CD4-positive, alpha-beta T cell (primary cell): ENCODE data around the gene CHD2. TPM values are rescaled to one million over a fixed set of nuclear protein-coding genes. Genes with fewer than 3 reads are reported as not detected.
A peak's percentile ranks its signal among the peaks of the same experiment; 100 is the strongest.

Source experiments
- ATAC-seq: fragments of 200-7000 bp; cut with Tn5 transposase; one replicate; pipeline ENCODE4 v1.10.0; 2022; ENCODE audit warnings: mild to moderate bottlenecking; ENCODE audit not compliant: poor library complexity
- CTCF ChIA-PET: fragments of 350-600 bp; sonication (Branson Sonifier 250); formaldehyde crosslinking; loops from one replicate; lab custom pipeline; 2021; ENCODE audit warnings: antibody characterized with exemption, inconsistent platforms; lab: Charles Lee
- POLR2A ChIA-PET: fragments of 350-600 bp; sonication (Branson Sonifier 250); formaldehyde crosslinking; loops from one replicate; lab custom pipeline; 2021; ENCODE audit warnings: antibody characterized with exemption, inconsistent platforms; lab: Charles Lee
- DNase-seq, 14 experiments: peaks; one replicate each; pipeline ENCODE4 v3.0.0-alpha.2; 2013 to 2020; ENCODE audit warnings: mixed read lengths in 2 of 14
- H3K27ac ChIP-seq, 2 donors: one replicate each; pipeline versions ENCODE4 v1.5.1 to v1.7.0; 2013; ENCODE audit warnings: low read length in 2 of 2, low read depth in 1 of 2, mild to moderate bottlenecking in 1 of 2
- H3K27me3 ChIP-seq, 2 experiments: 1 replicate in 1 of 2; 2 replicates in 1 of 2; pipeline versions ENCODE4 v1.6.1 to v1.7.0; 2013; ENCODE audit warnings: low read length in 2 of 2, control low read depth in 1 of 2, mild to moderate bottlenecking in 1 of 2, moderate library complexity in 1 of 2; ENCODE audit not compliant: insufficient read depth in 2 of 2, control insufficient read depth in 1 of 2
- H3K36me3 ChIP-seq: one replicate; pipeline ENCODE4 v1.6.1; 2013; ENCODE audit warnings: low read length, control low read depth; ENCODE audit not compliant: insufficient read depth
- H3K4me1 ChIP-seq: one replicate; pipeline ENCODE4 v1.6.1; 2013; ENCODE audit warnings: low read length, control low read depth; ENCODE audit not compliant: insufficient read depth
- H3K4me3 ChIP-seq: one replicate; pipeline ENCODE4 v1.5.1; 2013; ENCODE audit warnings: mild to moderate bottlenecking, low read length, moderate library complexity
- H3K9me3 ChIP-seq, 2 experiments: 1 replicate in 1 of 2; 2 replicates in 1 of 2; pipeline versions ENCODE4 v1.6.1 to v1.7.0; 2013; ENCODE audit warnings: low read length in 2 of 2, mild to moderate bottlenecking in 2 of 2, control low read depth in 1 of 2, moderate library complexity in 1 of 2; ENCODE audit not compliant: control insufficient read depth in 1 of 2, insufficient read depth in 1 of 2
- H3K27ac Mint-ChIP-seq: one replicate; pipeline ENCODE4 v1.8.0; 2020; ENCODE audit warnings: mixed read lengths
- H3K27me3 Mint-ChIP-seq: one replicate; pipeline ENCODE4 v1.8.0; 2021; ENCODE audit warnings: mixed read lengths
- H3K36me3 Mint-ChIP-seq: one replicate; pipeline ENCODE4 v1.8.0; 2021; ENCODE audit warnings: low read depth, mixed read lengths
- H3K4me1 Mint-ChIP-seq: one replicate; pipeline ENCODE4 v1.8.0; 2021; ENCODE audit warnings: low read depth, mixed read lengths
- H3K4me3 Mint-ChIP-seq: one replicate; pipeline ENCODE4 v1.8.0; 2020; ENCODE audit warnings: mild to moderate bottlenecking, mixed read lengths
- H3K9me3 Mint-ChIP-seq: one replicate; pipeline ENCODE4 v1.8.0; 2020; ENCODE audit warnings: mixed read lengths
- intact Hi-C, 2 experiments: fragments of 100-400 bp; cut with DNase I in 1 of 2; cut with micrococcal nuclease in 1 of 2; formaldehyde crosslinking; loops; one replicate each; pipeline versions ENCODE4 v1.15.1 to v1.9.0; 2023 to 2025; cut with DNase I, micrococcal nuclease
- total RNA-seq, 174 experiments: library from RNA in 2 of 174; stranded (reverse) in 2 of 174; gene quantifications; one replicate each; pipeline ENCODE4 v1.2.3 and lab custom pipeline; 2021 to 2026
- TF ChIP-seq, protein P1 (sequence below): fragments of 200-600 bp; IDR thresholded peaks from one replicate; pipeline ENCODE4 v1.8.0; 2022; ENCODE audit warnings: antibody characterized with exemption, mild to moderate bottlenecking

Gene CHD2
- total RNA-seq, 2 experiments from 2014 or later, result 615 to 660 TPM

DNA sequence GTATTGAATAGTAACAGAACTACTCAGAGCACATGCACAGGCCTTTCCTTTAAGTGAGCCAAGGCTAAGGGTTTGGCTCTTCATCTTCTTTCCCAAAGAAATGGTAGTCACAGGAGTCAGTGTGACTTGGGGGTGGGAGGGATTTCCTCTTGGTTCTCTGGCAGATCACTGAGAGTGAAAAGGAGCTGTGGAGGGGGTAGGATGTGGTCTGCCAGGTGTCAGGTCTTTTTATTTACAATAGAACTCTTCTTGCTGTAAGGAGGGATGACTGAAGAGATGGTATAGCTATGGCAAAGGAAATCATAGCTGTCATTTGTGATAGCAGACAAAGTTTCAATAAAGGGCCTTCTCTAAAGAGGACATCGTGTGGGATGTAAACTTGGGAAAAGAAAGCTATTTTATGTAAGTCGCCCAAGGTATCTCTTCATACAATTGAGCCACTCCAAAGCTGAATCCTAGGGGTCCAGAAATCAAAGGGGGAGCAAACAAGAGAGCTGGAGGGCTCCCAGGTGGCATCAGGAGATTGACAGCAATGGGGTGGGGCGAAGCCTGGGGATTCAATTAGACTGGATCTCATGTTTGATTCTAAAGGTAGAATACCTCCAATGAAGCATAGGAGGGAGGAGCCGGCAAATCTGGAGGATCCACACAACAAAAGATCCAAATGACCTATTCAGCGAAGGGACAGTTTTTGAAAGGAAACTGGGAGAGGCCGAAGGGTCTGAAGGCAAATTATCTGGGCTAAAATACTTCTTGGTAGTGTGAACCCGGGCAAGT lies 20.0 kb upstream of the CHD2 start:
- Histone ChIP-seq H3K36me3 (peaks cover 9% of the 10 kb centered on the region), H3K4me3 (no peak overlapping the region), H3K9me3 (no peaks in the 10 kb centered on the region), H3K27ac (peak overlapping the region; percentile 11 to 85), H3K27me3 (no peaks in the 10 kb centered on the region), H3K4me1 (peaks cover 41% of the 10 kb centered on the region)
- no peak for ATAC-seq
- peaks cover 5% of the 10 kb centered on the region for H3K27me3 Mint-ChIP-seq
- intact Hi-C loops, result loop anchor here in 1 of 2 experiments (2.0 kb wide), 2 partner anchors 31 to 57 kb away; no protein-coding TSS in a partner anchor
- H3K36me3 Mint-ChIP-seq, result peaks cover 26% of the 10 kb centered on the region
- peak overlapping the region; percentile 47 for H3K4me3 Mint-ChIP-seq
- peaks cover 60% of the 10 kb centered on the region for H3K4me1 Mint-ChIP-seq
- no peaks in the 10 kb centered on the region for H3K9me3 Mint-ChIP-seq
- POLR2A ChIA-PET, result interaction anchor here (0.8 to 20.1 kb wide), 12 partner anchors 9 to 1945 kb away, joined by 3 to 1007 read pairs (median 132); partner anchors contain the start of genes CHD2 and UNC45A
- CTCF ChIA-PET, result interaction anchor here (0.9 to 8.1 kb wide), 5 partner anchors 25 to 83 kb away, joined by 3 to 118 read pairs (median 3); no protein-coding TSS in a partner anchor
- DNase-seq, result peak in 3 of 14 experiments; percentile 45 to 76 (median 48)
- H3K27ac Mint-ChIP-seq, result peak overlapping the region; percentile 97
- TF ChIP-seq, protein P1, sequence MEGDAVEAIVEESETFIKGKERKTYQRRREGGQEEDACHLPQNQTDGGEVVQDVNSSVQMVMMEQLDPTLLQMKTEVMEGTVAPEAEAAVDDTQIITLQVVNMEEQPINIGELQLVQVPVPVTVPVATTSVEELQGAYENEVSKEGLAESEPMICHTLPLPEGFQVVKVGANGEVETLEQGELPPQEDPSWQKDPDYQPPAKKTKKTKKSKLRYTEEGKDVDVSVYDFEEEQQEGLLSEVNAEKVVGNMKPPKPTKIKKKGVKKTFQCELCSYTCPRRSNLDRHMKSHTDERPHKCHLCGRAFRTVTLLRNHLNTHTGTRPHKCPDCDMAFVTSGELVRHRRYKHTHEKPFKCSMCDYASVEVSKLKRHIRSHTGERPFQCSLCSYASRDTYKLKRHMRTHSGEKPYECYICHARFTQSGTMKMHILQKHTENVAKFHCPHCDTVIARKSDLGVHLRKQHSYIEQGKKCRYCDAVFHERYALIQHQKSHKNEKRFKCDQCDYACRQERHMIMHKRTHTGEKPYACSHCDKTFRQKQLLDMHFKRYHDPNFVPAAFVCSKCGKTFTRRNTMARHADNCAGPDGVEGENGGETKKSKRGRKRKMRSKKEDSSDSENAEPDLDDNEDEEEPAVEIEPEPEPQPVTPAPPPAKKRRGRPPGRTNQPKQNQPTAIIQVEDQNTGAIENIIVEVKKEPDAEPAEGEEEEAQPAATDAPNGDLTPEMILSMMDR, result no peak

DNA sequence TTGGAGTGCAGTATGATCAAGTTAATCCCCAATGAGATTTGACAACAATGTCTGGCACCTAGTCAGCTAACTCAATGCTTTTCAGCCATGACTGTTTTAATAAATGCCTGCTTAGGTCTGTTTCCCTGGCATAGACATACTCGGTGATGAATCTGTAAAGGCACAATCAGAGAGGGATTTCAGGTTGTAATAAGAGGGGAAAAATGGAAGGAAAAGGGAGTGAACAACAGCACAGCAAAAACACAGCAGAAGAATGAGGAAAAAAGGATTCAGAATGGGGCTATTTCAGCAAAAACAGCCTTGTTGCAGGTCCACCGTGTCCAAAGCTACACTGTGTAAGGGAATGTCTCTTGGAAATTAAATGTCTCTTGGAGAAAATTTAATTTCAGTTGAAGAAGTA lies 19.3 kb upstream of the CHD2 start:
- Histone ChIP-seq H3K4me3 (no peak overlapping the region), H3K27me3 (no peaks in the 10 kb centered on the region), H3K4me1 (peaks cover 41% of the 10 kb centered on the region), H3K27ac (peak overlapping the region; percentile 85 to 89), H3K36me3 (peaks cover 15% of the 10 kb centered on the region), H3K9me3 (no peaks in the 10 kb centered on the region)
- ATAC-seq (no peak), DNase-seq (no peak)
- H3K27ac Mint-ChIP-seq, result peak overlapping the region; percentile 97
- peaks cover 32% of the 10 kb centered on the region for H3K36me3 Mint-ChIP-seq
- peak overlapping the region; percentile 93 for H3K4me3 Mint-ChIP-seq
- H3K27me3 Mint-ChIP-seq, result peaks cover 5% of the 10 kb centered on the region
- POLR2A ChIA-PET, result interaction anchor here (1.1 to 20.1 kb wide), 12 partner anchors 14 to 1946 kb away, joined by 3 to 1007 read pairs (median 203); partner anchors contain the start of genes CHD2 and UNC45A
- TF ChIP-seq, protein P1, result no peak
- peaks cover 61% of the 10 kb centered on the region for H3K4me1 Mint-ChIP-seq
- intact Hi-C loops, result loop anchor here in 1 of 2 experiments (2.0 kb wide), 2 partner anchors 32 to 58 kb away; no protein-coding TSS in a partner anchor
- CTCF ChIA-PET, result interaction anchor here (0.9 to 8.1 kb wide), 4 partner anchors 11 to 83 kb away, joined by 3 to 118 read pairs (median 4); no protein-coding TSS in a partner anchor
- H3K9me3 Mint-ChIP-seq, result no peaks in the 10 kb centered on the region

DNA sequence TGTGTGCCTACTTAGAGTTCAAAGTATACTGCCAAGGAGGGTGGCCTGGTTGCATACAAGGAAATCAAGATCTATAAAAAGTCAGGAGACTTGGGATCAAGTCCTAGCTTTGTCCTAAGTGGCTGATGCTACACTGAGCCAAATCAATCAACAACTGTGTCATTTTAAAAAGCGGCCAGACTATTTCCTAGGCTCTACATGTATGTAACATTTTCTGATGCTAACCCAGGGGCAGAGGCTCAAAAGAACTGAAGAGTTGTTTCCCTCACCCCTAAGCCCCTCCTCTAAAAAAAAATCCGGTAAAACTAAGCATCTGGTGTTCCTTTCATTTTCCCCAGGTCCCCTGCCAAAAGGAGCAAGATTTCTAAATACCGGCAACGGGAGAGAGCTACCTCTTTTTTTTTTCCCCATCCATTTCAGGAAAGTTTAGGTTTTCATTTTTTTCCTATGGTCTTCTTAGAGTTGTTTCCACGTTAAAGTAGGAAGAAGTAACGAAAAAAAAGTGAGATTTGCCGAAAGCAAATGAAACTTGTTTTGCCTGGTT lies 18.8 kb upstream of the CHD2 start:
- peaks cover 41% of the 10 kb centered on the region for H3K4me1 ChIP-seq
- ATAC-seq (no peak), DNase-seq (peak in 1 of 14 experiments; percentile 48)
- no peaks in the 10 kb centered on the region for H3K27me3 ChIP-seq
- Mint-ChIP-seq H3K4me1 (peaks cover 64% of the 10 kb centered on the region), H3K27ac (peak overlapping the region; percentile 97), H3K9me3 (no peaks in the 10 kb centered on the region), H3K36me3 (peaks cover 37% of the 10 kb centered on the region), H3K4me3 (peak overlapping the region; percentile 93), H3K27me3 (peaks cover 5% of the 10 kb centered on the region)
- TF ChIP-seq, protein P1, result no peak
- peak overlapping the region; percentile 85 to 89 for H3K27ac ChIP-seq
- ChIA-PET POLR2A (interaction anchor here (0.9 to 20.1 kb wide), 17 partner anchors 7 to 137 kb away, joined by 3 to 1007 read pairs (median 36); partner anchors contain the start of gene CHD2), CTCF (interaction anchor here (0.9 to 8.1 kb wide), 5 partner anchors 10 to 72 kb away, joined by 3 to 118 read pairs (median 11); partner anchors contain the start of gene CHD2)
- no peaks in the 10 kb centered on the region for H3K9me3 ChIP-seq
- H3K4me3 ChIP-seq, result peak overlapping the region; percentile 50
- intact Hi-C loops, result loop anchor here in 1 of 2 experiments (2.0 kb wide), 2 partner anchors 32 to 58 kb away; no protein-coding TSS in a partner anchor
- peaks cover 20% of the 10 kb centered on the region for H3K36me3 ChIP-seq
